ENCODE results near the gene CLCN6. TPM values are rescaled to one million over a fixed set of nuclear protein-coding genes. Genes with fewer than 3 reads are reported as not detected.
"Not testable (repeated sequence)": the region's sequence is repeated elsewhere in the genome, so short reads cannot be mapped to it uniquely, and the experiment has no call there.

Gene CLCN6
- polyA plus RNA-seq, 3 donors: 13.5 to 15.1 (median 14.9) TPM

GRCh38 chr1:11794446-11795237 is 11.3 kb upstream of the CLCN6 start:
- DNase-seq (ENCODE audit: low read depth in 3 of 3, low spot score in 2 of 3): no peak

GRCh38 chr1:11795238-11795890 is 10.6 kb upstream of the CLCN6 start:
- DNase-seq (ENCODE audit: low read depth in 3 of 3, low spot score in 2 of 3): no peak

- DNase-seq (ENCODE audit: low read depth in 3 of 3, low spot score in 2 of 3): no peak
Observed at GRCh38 chr1:11796036-11796828, 9.8 kb upstream of the CLCN6 start.

- DNase-seq (ENCODE audit: low read depth in 3 of 3, low spot score in 2 of 3): no peak
Observed at GRCh38 chr1:11797525-11798216, 8.3 kb upstream of the CLCN6 start.

GRCh38 chr1:11799099-11799498 is 6.9 kb upstream of the CLCN6 start:
- no peak for DNase-seq (ENCODE audit: low read depth in 3 of 3, low spot score in 2 of 3)

- no peak for DNase-seq (ENCODE audit: low read depth in 3 of 3, low spot score in 2 of 3)
Observed at GRCh38 chr1:11799896-11800295, 6.1 kb upstream of the CLCN6 start.

- no peak for DNase-seq (ENCODE audit: low read depth in 3 of 3, low spot score in 2 of 3)
Observed at GRCh38 chr1:11800391-11800755, 5.6 kb upstream of the CLCN6 start.

GRCh38 chr1:11800756-11801433 is 5.1 kb upstream of the CLCN6 start:
- DNase-seq (ENCODE audit: low read depth in 3 of 3, low spot score in 2 of 3): no peak

GRCh38 chr1:11802616-11802972 is 3.4 kb upstream of the CLCN6 start:
- no peak for DNase-seq (ENCODE audit: low read depth in 3 of 3, low spot score in 2 of 3)

- DNase-seq (ENCODE audit: low read depth in 3 of 3, low spot score in 2 of 3): peak in 1 of 3 donors; percentile 88
Observed at GRCh38 chr1:11802973-11803885, 2.8 kb upstream of the CLCN6 start.

GRCh38 chr1:11803924-11804665 is 1.9 kb upstream of the CLCN6 start:
- not testable (repeated sequence) for DNase-seq (ENCODE audit: low read depth in 3 of 3, low spot score in 2 of 3)

- DNase-seq (ENCODE audit: low read depth in 3 of 3, low spot score in 2 of 3): no peak
Observed at GRCh38 chr1:11804666-11805421, 1.1 kb upstream of the CLCN6 start.

GRCh38 chr1:11806307-11806936 is 431 bp downstream of the CLCN6 start:
- no peak for DNase-seq (ENCODE audit: low read depth in 3 of 3, low spot score in 2 of 3)

- no peak for DNase-seq (ENCODE audit: low read depth in 3 of 3, low spot score in 2 of 3)
Observed at GRCh38 chr1:11807133-11807532, 1.1 kb downstream of the CLCN6 start.

GRCh38 chr1:11813021-11813420 is 7.0 kb downstream of the CLCN6 start:
- no peak for DNase-seq (ENCODE audit: low read depth in 3 of 3, low spot score in 2 of 3)

- no peak for DNase-seq (ENCODE audit: low read depth in 3 of 3, low spot score in 2 of 3)
Observed at GRCh38 chr1:11817192-11817591, 11.2 kb downstream of the CLCN6 start.

- no peak for DNase-seq (ENCODE audit: low read depth in 3 of 3, low spot score in 2 of 3)
Observed at GRCh38 chr1:11822091-11822490, 16.1 kb downstream of the CLCN6 start.

All from right renal cortex interstitium (tissue), 3 donors.